Mesodermal cell (in vitro differentiated cells): ENCODE measurements around the gene SH3BP5.

Experiments used
- H3K27ac ChIP-seq: 2 replicates; pipeline ENCODE4 v1.7.0; 2013; ENCODE audit warnings: mild to moderate bottlenecking, low read depth, low read length, moderate library complexity; ENCODE audit not compliant: severe bottlenecking
- H3K36me3 ChIP-seq: 2 replicates; pipeline ENCODE4 v1.7.1; 2013; ENCODE audit warnings: mild to moderate bottlenecking, low read length, moderate library complexity; ENCODE audit not compliant: control insufficient read depth, insufficient read depth
- H3K4me1 ChIP-seq: one replicate; pipeline ENCODE4 v1.7.1; 2013; ENCODE audit warnings: mild to moderate bottlenecking, low read length; ENCODE audit not compliant: insufficient read depth, control insufficient read depth, poor library complexity, severe bottlenecking
- H3K4me3 ChIP-seq: 2 replicates; pipeline ENCODE4 v1.7.0; 2013; ENCODE audit warnings: low read length, control low read depth, mild to moderate bottlenecking; ENCODE audit not compliant: insufficient read depth, poor library complexity, severe bottlenecking; ENCODE audit errors: extremely low read depth
- H3K9me3 ChIP-seq: 2 replicates; pipeline ENCODE4 v1.7.1; 2013; ENCODE audit warnings: mild to moderate bottlenecking, low read length, moderate library complexity; ENCODE audit not compliant: control insufficient read depth
- WGBS, 2 experiments: methylation state at CpG; one replicate each; pipeline ENCODE4 v1.1.5; 2013; ENCODE audit warnings: missing lambda C conversion rate in 2 of 2; ENCODE audit not compliant: insufficient coverage in 2 of 2; 5-methylcytosine and 5-hydroxymethylcytosine counted together

The SH3BP5 gene

GRCh38 chr3:15346516-15346915, 14.1 kb upstream of the SH3BP5 start:
- Histone ChIP-seq H3K27ac (no peak overlapping the region), H3K36me3 (no peaks in the 10 kb centered on the region)
- WGBS, 2 experiments, result 80% methylated on average over 1 of the region's 2 CpGs; no CpG with 5 or more reads in 1 of the 2 experiments

GRCh38 chr3:15345608-15346137, 13.3 kb upstream of the SH3BP5 start:
- Histone ChIP-seq H3K9me3 (no peaks in the 10 kb centered on the region), H3K36me3 (no peaks in the 10 kb centered on the region), H3K4me3 (no peak overlapping the region), H3K4me1 (peaks cover 6% of the 10 kb centered on the region), H3K27ac (no peak overlapping the region)
- WGBS, 2 experiments, result 85 to 100% methylated on average over 3 to 4 of the region's 4 CpGs

More at GRCh38 chr3:15346516-15346915, 14.1 kb upstream of the SH3BP5 start:
- H3K9me3 ChIP-seq, result no peaks in the 10 kb centered on the region
- peaks cover 3% of the 10 kb centered on the region for H3K4me1 ChIP-seq
- H3K4me3 ChIP-seq, result no peak overlapping the region

GRCh38 chr3:15345066-15345607, 12.8 kb upstream of the SH3BP5 start:
- WGBS, 2 experiments, result 86 to 94% methylated on average over 2 of the region's 4 CpGs
- Histone ChIP-seq H3K36me3 (no peaks in the 10 kb centered on the region), H3K4me3 (no peak overlapping the region), H3K9me3 (no peaks in the 10 kb centered on the region), H3K4me1 (peaks cover 9% of the 10 kb centered on the region), H3K27ac (no peak overlapping the region)

DNA sequence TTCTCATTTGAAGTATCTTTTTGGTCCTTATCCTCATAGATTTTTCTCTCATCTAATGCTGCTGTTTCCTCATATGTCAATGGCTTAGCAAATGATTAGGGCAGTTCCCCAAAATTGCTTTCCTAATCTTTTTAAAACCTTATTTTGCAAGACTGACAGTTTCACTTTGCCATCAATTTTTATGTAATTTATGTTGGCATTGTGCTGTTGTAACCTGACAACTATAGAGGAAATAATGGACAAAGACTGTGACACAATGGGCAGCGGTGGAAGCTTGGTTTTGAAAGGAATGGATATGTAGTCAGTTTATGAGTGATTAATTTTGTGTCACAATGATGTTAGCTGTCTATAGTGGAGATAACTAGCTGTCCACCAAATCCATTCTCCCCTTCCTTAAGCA, 10.6 kb upstream of the SH3BP5 start:
- no peak overlapping the region for H3K27ac ChIP-seq
- H3K9me3 ChIP-seq, result no peaks in the 10 kb centered on the region
- no CpG with 5 or more reads among the region's 1 CpG for WGBS, 2 experiments
- peaks cover 9% of the 10 kb centered on the region for H3K4me1 ChIP-seq
- H3K36me3 ChIP-seq, result no peaks in the 10 kb centered on the region
- H3K4me3 ChIP-seq, result no peak overlapping the region

DNA sequence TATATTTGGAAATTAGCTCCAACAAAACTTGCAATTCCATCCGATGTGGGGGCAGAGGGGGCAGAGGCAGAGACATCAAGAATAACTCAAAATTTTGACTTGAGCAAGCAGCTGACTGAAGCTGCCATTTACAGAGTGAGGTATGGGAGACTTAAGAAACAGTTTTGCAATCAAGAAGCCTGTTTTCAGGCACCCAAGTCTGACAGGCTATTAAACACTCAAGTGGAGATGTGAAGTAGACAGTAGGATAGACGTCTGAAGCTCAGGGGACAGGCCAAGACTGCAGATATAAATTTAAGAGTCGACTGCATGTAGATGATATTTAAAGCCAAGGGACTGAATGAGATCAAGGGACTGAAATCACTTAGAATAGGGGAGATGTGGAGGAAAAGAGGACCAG, 9.9 kb upstream of the SH3BP5 start:
- H3K4me3 ChIP-seq, result no peak overlapping the region
- H3K9me3 ChIP-seq, result no peaks in the 10 kb centered on the region
- whole genome bisulfite sequencing, 2 experiments, result 80 to 93% methylated on average over 3 of the region's 3 CpGs
- no peak overlapping the region for H3K27ac ChIP-seq
- peaks cover 9% of the 10 kb centered on the region for H3K4me1 ChIP-seq
- H3K36me3 ChIP-seq, result no peaks in the 10 kb centered on the region

GRCh38 chr3:15341030-15341726, 8.8 kb upstream of the SH3BP5 start:
- H3K4me1 ChIP-seq, result peaks cover 6% of the 10 kb centered on the region
- no peaks in the 10 kb centered on the region for H3K36me3 ChIP-seq
- H3K4me3 ChIP-seq, result no peak overlapping the region
- H3K27ac ChIP-seq, result no peak overlapping the region
- no peaks in the 10 kb centered on the region for H3K9me3 ChIP-seq
- 88 to 93% methylated on average over 3 to 4 of the region's 6 CpGs for WGBS, 2 experiments

DNA sequence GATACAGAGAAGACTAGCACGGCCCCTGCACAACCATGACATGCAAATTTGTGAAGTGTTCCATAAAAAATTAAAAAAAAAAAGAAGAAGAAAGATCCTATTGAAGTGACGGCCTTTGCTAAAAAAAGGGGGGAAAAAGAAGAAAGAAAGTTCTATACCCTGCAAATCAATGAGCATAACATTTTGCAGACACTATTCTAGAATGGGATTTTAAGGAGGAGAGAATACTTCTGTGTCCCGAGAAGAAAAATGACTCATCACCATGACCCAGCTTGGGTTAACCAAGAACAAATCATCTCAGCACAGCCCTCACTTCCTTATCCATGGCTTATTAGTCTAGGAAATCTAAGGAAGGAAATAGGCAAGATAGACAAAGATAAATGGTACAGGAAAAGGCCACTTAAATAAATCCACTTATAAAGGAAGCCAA, 7.4 kb upstream of the SH3BP5 start:
- no peaks in the 10 kb centered on the region for H3K9me3 ChIP-seq
- no peak overlapping the region for H3K4me3 ChIP-seq
- 100% methylated on average over 1 of the region's 3 CpGs; no CpG with 5 or more reads in 1 of the 2 experiments for WGBS, 2 experiments

DNA sequence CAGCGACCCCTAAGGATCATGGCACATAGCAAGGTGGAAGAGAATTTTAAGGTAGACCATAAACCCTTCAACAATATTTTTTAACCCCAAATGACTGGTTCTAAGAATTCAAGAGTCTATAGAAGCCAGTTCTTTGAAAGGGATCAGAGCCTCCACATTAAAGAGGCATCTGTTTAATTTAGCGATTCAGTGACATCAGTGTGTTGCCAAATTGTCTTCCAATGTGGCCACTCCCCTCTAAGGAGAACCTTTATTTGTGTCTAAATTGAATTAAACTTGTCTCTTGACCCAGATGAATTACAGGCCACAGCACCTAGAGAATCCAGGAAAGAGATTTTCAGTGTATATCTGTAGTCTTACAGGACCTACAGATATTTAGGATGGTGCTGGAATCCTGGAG, 6.6 kb upstream of the SH3BP5 start:
- no CpG with 5 or more reads among the region's 2 CpGs for WGBS, 2 experiments
- Histone ChIP-seq H3K27ac (no peak overlapping the region), H3K36me3 (no peaks in the 10 kb centered on the region)

More for the DNA sequence above, 7.4 kb upstream of the SH3BP5 start:
- H3K36me3 ChIP-seq, result no peaks in the 10 kb centered on the region
- no peak overlapping the region for H3K27ac ChIP-seq
- H3K4me1 ChIP-seq, result peaks cover 6% of the 10 kb centered on the region

DNA sequence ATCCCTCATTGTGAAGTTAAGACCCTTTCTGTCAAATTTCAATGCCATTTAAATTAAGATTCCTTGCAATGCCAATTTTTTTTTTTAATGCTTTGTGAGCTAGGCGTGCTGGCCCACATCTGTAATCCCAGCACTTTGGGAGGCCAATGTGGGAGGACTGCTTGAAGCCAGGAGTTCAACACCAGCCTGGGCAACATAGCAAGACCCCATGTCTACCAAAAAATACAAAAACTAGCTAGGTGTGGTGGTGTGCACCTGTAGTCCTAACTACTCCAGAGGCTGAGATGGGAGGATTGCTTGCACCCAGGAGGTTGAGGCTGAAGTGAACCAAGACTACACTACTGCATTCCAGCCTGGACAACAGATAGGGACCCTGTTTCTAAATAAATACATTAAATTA, 5.6 kb upstream of the SH3BP5 start:
- WGBS, 2 experiments, result no CpG with 5 or more reads among the region's 1 CpG

More for the DNA sequence above, 6.6 kb upstream of the SH3BP5 start:
- no peak overlapping the region for H3K4me3 ChIP-seq
- peaks cover 6% of the 10 kb centered on the region for H3K4me1 ChIP-seq
- no peaks in the 10 kb centered on the region for H3K9me3 ChIP-seq

GRCh38 chr3:15336057-15336456, 3.7 kb upstream of the SH3BP5 start:
- H3K4me3 ChIP-seq, result no peak overlapping the region
- H3K9me3 ChIP-seq, result no peaks in the 10 kb centered on the region
- H3K4me1 ChIP-seq, result peaks cover 3% of the 10 kb centered on the region
- no peaks in the 10 kb centered on the region for H3K36me3 ChIP-seq
- no peak overlapping the region for H3K27ac ChIP-seq
- WGBS, 2 experiments, result 85 to 94% methylated on average over 2 to 7 of the region's 7 CpGs

More for the DNA sequence above, 5.6 kb upstream of the SH3BP5 start:
- Histone ChIP-seq H3K4me1 (peaks cover 6% of the 10 kb centered on the region), H3K9me3 (no peaks in the 10 kb centered on the region), H3K4me3 (no peak overlapping the region), H3K27ac (no peak overlapping the region), H3K36me3 (no peaks in the 10 kb centered on the region)

DNA sequence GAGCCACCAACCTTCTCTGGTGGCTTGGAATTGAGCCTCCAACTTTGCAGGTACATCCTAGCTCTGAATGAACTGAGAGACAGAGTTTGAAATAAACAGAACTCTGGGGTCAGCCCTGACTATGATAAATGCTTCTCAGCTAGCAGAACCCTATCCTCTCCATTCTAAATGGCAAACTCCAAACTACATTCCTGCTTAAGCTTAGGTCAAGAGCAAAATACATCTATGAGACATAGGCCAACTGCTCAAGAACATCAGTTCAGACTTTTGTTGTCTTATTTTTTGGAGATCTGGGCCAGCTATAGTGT, 1.5 kb upstream of the SH3BP5 start:
- Histone ChIP-seq H3K27ac (no peak overlapping the region), H3K4me3 (no peak overlapping the region), H3K9me3 (no peaks in the 10 kb centered on the region), H3K36me3 (peaks cover 14% of the 10 kb centered on the region), H3K4me1 (peaks cover 8% of the 10 kb centered on the region)
